Spleen (tissue), 7 donors: ENCODE measurements around the gene XPO4.

Source experiments
- CTCF ChIP-seq, 11 experiments: fragments of 200-600 bp in 7 of 11; fragments of 450-650 bp in 4 of 11; sonication (generic) in 4 of 11; IDR thresholded peaks in 8 of 11; conservative IDR thresholded peaks in 3 of 11; 1 replicate in 7 of 11; 2 replicates in 4 of 11; pipeline versions ENCODE4 v1.4.0 to v1.8.0; 2016 to 2021; ENCODE audit warnings: antibody characterized with exemption in 11 of 11, inconsistent platforms in 4 of 11, mild to moderate bottlenecking in 1 of 11
- POLR2A ChIP-seq, 3 donors: fragments of 450-650 bp; IDR thresholded peaks; one replicate each; pipeline ENCODE4 v1.5.1; 2017; ENCODE audit warnings: antibody characterized with exemption in 3 of 3, mild to moderate bottlenecking in 1 of 3
- POLR2AphosphoS5 ChIP-seq, 3 donors: sonication (generic); formaldehyde crosslinking; IDR thresholded peaks; one replicate each; pipeline ENCODE4 v1.5.1; 2017; ENCODE audit warnings: antibody characterized with exemption in 3 of 3
- donor health status: DM: no; HTN: no; CAD: no; lungs with moderate emphysema.
- donor health status: DM: no; HTN: no; CAD: no.
- donor health status: DM: no; HTN: no; CAD: no.

GRCh38 chr13:20729633-20730585 lies 172.6 kb downstream of the XPO4 start:
- TF ChIP-seq POLR2A (IDR thresholded peaks at IDR 0.05) = no peak
- TF ChIP-seq CTCF (IDR thresholded peaks at IDR 0.05 in 8 of 11, conservative IDR thresholded peaks at IDR 0.05 in 3 of 11) = no peak
- no peak for TF ChIP-seq POLR2AphosphoS5 (IDR thresholded peaks at IDR 0.05)
